ENCODE data around the gene STK40. TPM values are rescaled to one million over a fixed set of nuclear protein-coding genes. Genes with fewer than 3 reads are reported as not detected.

STK40 gene
- total RNA-seq, 2 experiments from 2014 or later, result 43.8 to 83.9 TPM

DNA sequence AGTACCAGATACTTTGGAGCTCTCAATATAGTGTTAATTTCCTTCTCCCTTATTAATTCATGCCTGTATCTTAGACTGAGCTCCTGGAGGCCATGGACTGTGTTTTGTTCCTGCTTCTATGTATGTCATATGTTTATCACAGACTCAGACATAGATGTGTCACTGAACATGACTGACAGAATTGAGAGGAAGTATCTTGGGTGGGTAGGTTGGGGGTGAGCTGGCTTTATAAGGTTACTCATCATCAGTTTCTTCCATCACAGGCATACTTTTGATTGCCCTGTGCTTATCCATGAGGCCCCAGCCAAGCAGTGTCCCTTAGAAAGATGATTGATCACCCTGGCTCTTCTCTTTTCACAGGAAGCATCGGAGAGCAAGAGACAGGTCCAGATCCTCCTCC is 85.2 kb downstream of the STK40 start:
- Histone ChIP-seq H3K36me3 (ENCODE audit: insufficient read depth, low read length) (peaks cover 91% of the 10 kb centered on the region), H4K20me1 (ENCODE audit: insufficient read depth, low read length) (no peaks in the 10 kb centered on the region), H3K9me3 (ENCODE audit: low read length) (no peaks in the 10 kb centered on the region), H2AFZ (ENCODE audit: low read length) (no peak overlapping the region), H3K27ac (ENCODE audit: low read depth, low read length, poor library complexity, severe bottlenecking) (no peak overlapping the region), H3K79me2 (ENCODE audit: insufficient read depth, low read depth, low read length) (no peaks in the 10 kb centered on the region), H3K4me3 (ENCODE audit: low read depth, low read length, poor library complexity, severe bottlenecking) (no peak overlapping the region), H3K4me1 (ENCODE audit: insufficient read depth, low read length, poor library complexity, severe bottlenecking) (no peaks in the 10 kb centered on the region), H3K9me2 (ENCODE audit: insufficient read depth, low read length) (no peaks in the 10 kb centered on the region), H3K4me2 (ENCODE audit: low read length) (no peak overlapping the region)
- intact Hi-C loops (cut with micrococcal nuclease; ENCODE audit: unreplicated experiment), result no loop called here
- DNase-seq (ENCODE audit: low spot score), result no peak
- TF ChIP-seq EZH2phosphoT487 (IDR thresholded peaks at IDR 0.05; ENCODE audit: borderline replicate concordance, low read depth, low read length) (no peak), CTCF (conservative IDR thresholded peaks at IDR 0.05; ENCODE audit: low read length) (no peak)
- BruUV-seq (replicated peaks), result no TSS peak
- ChIA-PET POLR2A (no interaction called here), CTCF (ENCODE audit: unreplicated experiment) (interaction anchor here (0.5 to 0.7 kb wide), 3 partner anchors 10 to 150 kb away, joined by 3 to 4 read pairs (median 3); no protein-coding TSS in a partner anchor)

GRCh38 chr1:36298640-36299039 is 87.1 kb downstream of the STK40 start:
- H3K36me3 ChIP-seq (ENCODE audit: insufficient read depth, low read length), result peaks cover 92% of the 10 kb centered on the region
- POLR2A ChIA-PET, result interaction anchor here (0.6 kb wide), 1 partner anchor 19 kb away, joined by 4 read pairs; no protein-coding TSS in a partner anchor
- H4K20me1 ChIP-seq (ENCODE audit: insufficient read depth, low read length), result no peaks in the 10 kb centered on the region

More at GRCh38 chr1:36298640-36299039, 87.1 kb downstream of the STK40 start:
- no peak for TF ChIP-seq CTCF (conservative IDR thresholded peaks at IDR 0.05; ENCODE audit: low read length)
- no peak for TF ChIP-seq EZH2phosphoT487 (IDR thresholded peaks at IDR 0.05; ENCODE audit: borderline replicate concordance, low read depth, low read length)
- CTCF ChIA-PET (ENCODE audit: unreplicated experiment), result interaction anchor here (0.5 kb wide), 1 partner anchor 164 kb away, joined by 3 read pairs; no protein-coding TSS in a partner anchor
- Histone ChIP-seq H3K9me2 (ENCODE audit: insufficient read depth, low read length) (no peaks in the 10 kb centered on the region), H3K4me2 (ENCODE audit: low read length) (no peak overlapping the region), H3K79me2 (ENCODE audit: insufficient read depth, low read depth, low read length) (no peaks in the 10 kb centered on the region), H2AFZ (ENCODE audit: low read length) (no peak overlapping the region), H3K9me3 (ENCODE audit: low read length) (no peaks in the 10 kb centered on the region), H3K4me1 (ENCODE audit: insufficient read depth, low read length, poor library complexity, severe bottlenecking) (no peaks in the 10 kb centered on the region), H3K27ac (ENCODE audit: low read depth, low read length, poor library complexity, severe bottlenecking) (no peak overlapping the region), H3K4me3 (ENCODE audit: low read depth, low read length, poor library complexity, severe bottlenecking) (no peak overlapping the region)
- no peak for DNase-seq (ENCODE audit: low spot score)
- intact Hi-C loops (cut with micrococcal nuclease; ENCODE audit: unreplicated experiment), result no loop called here
- BruUV-seq (replicated peaks), result no TSS peak

All from OCI-LY7 (cell line).